SU-DHL-6 (cell line): ENCODE measurements around the gene NUP98.
"Not testable (repeated sequence)": the region's sequence is repeated elsewhere in the genome, so short reads cannot be mapped to it uniquely, and the experiment has no call there.

Source experiments
- H2AFZ ChIP-seq: fragments of 200-600 bp; sonication (generic); 2 replicates; pipeline ENCODE4 v1.6.1; 2014; ENCODE audit warnings: low read depth, mild to moderate bottlenecking, moderate library complexity, mixed read lengths, antibody characterized with exemption, low read length; ENCODE audit not compliant: severe bottlenecking
- H3F3A ChIP-seq: fragments of 200-600 bp; shearing (Covaris generic); 2 replicates; pipeline ENCODE4 v1.6.0; 2016; ENCODE audit warnings: antibody characterized with exemption, mild to moderate bottlenecking; ENCODE audit not compliant: insufficient read depth
- H3K27ac ChIP-seq: fragments of 200-600 bp; sonication (generic); 2 replicates; pipeline ENCODE4 v1.5.1; 2016; ENCODE audit warnings: low read depth, mild to moderate bottlenecking, low read length, moderate library complexity, mixed read lengths
- H3K27me3 ChIP-seq: fragments of 200-600 bp; sonication (generic), shearing (Covaris generic); 2 replicates; pipeline ENCODE4 v1.6.0; 2014; ENCODE audit warnings: mild to moderate bottlenecking, low read length
- H3K36me3 ChIP-seq: fragments of 200-600 bp; sonication (generic); 2 replicates; pipeline ENCODE4 v1.6.1; 2014; ENCODE audit warnings: mild to moderate bottlenecking, low read length, mixed read lengths
- H3K4me2 ChIP-seq: fragments of 300-600, 200-600 bp; shearing (Covaris generic), sonication (generic); 2 replicates; pipeline ENCODE4 v1.6.0; 2014; ENCODE audit warnings: low read length, low read depth, mild to moderate bottlenecking; ENCODE audit not compliant: poor library complexity, severe bottlenecking
- H3K4me3 ChIP-seq: fragments of 200-600 bp; sonication (generic); 2 replicates; pipeline ENCODE4 v1.5.1; 2014; ENCODE audit warnings: antibody characterized with exemption, low read length, mild to moderate bottlenecking, mixed read lengths; ENCODE audit not compliant: insufficient read depth, poor library complexity, severe bottlenecking
- H3K79me2 ChIP-seq: fragments of 200-600 bp; sonication (generic); 2 replicates; pipeline ENCODE4 v1.6.1; 2014; ENCODE audit warnings: mild to moderate bottlenecking, low read length, moderate library complexity; ENCODE audit not compliant: insufficient read depth
- H3K9ac ChIP-seq: fragments of 200-600 bp; sonication (generic); 2 replicates; pipeline ENCODE4 v1.7.0; 2014; ENCODE audit warnings: mild to moderate bottlenecking, low read length
- H3K9me2 ChIP-seq: fragments of 200-600 bp; sonication (generic); replicated peaks from 2 replicates; pipeline ENCODE4 v1.6.1; 2014; ENCODE audit warnings: low read length; ENCODE audit not compliant: insufficient read depth
- H3K9me3 ChIP-seq: fragments of 200-600 bp; sonication (generic); 2 replicates; pipeline ENCODE4 v1.6.1; 2014; ENCODE audit warnings: low read length, mixed read lengths; ENCODE audit not compliant: insufficient read depth
- H4K20me1 ChIP-seq: fragments of 200-600 bp; sonication (generic); 2 replicates; pipeline ENCODE4 v1.6.1; 2014; ENCODE audit warnings: low read depth, mild to moderate bottlenecking, antibody characterized with exemption, low read length, moderate library complexity, mixed read lengths
- EZH2phosphoT487 ChIP-seq: fragments of 200-600 bp; sonication (generic), shearing (Covaris generic); conservative IDR thresholded peaks from 2 replicates; pipeline ENCODE4 v1.6.1; 2018; ENCODE audit warnings: mild to moderate bottlenecking, antibody characterized with exemption, low read length, moderate library complexity, mixed read lengths
- TF ChIP-seq, protein P1 (sequence below): fragments of 200-600 bp; sonication (generic); IDR thresholded peaks from one replicate; pipeline ENCODE4 v1.5.1; 2017; ENCODE audit warnings: antibody characterized with exemption, mild to moderate bottlenecking, low read length, moderate library complexity; ENCODE audit not compliant: insufficient read depth, poor library complexity, severe bottlenecking

NUP98 gene

GRCh38 chr11:3659595-3660515 lies 137.5 kb downstream of the NUP98 start:
- no peaks in the 10 kb centered on the region for H3F3A ChIP-seq
- H3K9ac ChIP-seq = no peak overlapping the region
- H4K20me1 ChIP-seq = no peaks in the 10 kb centered on the region
- H2AFZ ChIP-seq = no peak overlapping the region
- no peaks in the 10 kb centered on the region for H3K9me3 ChIP-seq
- H3K9me2 ChIP-seq = no peaks in the 10 kb centered on the region
- TF ChIP-seq, protein P1, sequence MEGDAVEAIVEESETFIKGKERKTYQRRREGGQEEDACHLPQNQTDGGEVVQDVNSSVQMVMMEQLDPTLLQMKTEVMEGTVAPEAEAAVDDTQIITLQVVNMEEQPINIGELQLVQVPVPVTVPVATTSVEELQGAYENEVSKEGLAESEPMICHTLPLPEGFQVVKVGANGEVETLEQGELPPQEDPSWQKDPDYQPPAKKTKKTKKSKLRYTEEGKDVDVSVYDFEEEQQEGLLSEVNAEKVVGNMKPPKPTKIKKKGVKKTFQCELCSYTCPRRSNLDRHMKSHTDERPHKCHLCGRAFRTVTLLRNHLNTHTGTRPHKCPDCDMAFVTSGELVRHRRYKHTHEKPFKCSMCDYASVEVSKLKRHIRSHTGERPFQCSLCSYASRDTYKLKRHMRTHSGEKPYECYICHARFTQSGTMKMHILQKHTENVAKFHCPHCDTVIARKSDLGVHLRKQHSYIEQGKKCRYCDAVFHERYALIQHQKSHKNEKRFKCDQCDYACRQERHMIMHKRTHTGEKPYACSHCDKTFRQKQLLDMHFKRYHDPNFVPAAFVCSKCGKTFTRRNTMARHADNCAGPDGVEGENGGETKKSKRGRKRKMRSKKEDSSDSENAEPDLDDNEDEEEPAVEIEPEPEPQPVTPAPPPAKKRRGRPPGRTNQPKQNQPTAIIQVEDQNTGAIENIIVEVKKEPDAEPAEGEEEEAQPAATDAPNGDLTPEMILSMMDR = no peak
- H3K4me3 ChIP-seq = no peak overlapping the region
- H3K4me2 ChIP-seq = no peak overlapping the region
- no peaks in the 10 kb centered on the region for H3K79me2 ChIP-seq
- H3K27ac ChIP-seq = no peak overlapping the region
- no peaks in the 10 kb centered on the region for H3K36me3 ChIP-seq
- no peaks in the 10 kb centered on the region for H3K27me3 ChIP-seq

GRCh38 chr11:3658252-3658651 lies 139.1 kb downstream of the NUP98 start:
- Histone ChIP-seq H3K4me3 (no peak overlapping the region), H4K20me1 (no peaks in the 10 kb centered on the region), H3K36me3 (no peaks in the 10 kb centered on the region), H2AFZ (no peak overlapping the region), H3K9ac (no peak overlapping the region), H3F3A (no peaks in the 10 kb centered on the region), H3K9me3 (no peaks in the 10 kb centered on the region), H3K79me2 (no peaks in the 10 kb centered on the region), H3K9me2 (no peaks in the 10 kb centered on the region), H3K27me3 (no peaks in the 10 kb centered on the region), H3K27ac (no peak overlapping the region), H3K4me2 (no peak overlapping the region)
- TF ChIP-seq, protein P1 = no peak
- TF ChIP-seq EZH2phosphoT487 = no peak

GRCh38 chr11:3657331-3657730 lies 140.0 kb downstream of the NUP98 start:
- not testable (repeated sequence) for H3F3A ChIP-seq, H3K79me2 ChIP-seq, H3K36me3 ChIP-seq, H3K9ac ChIP-seq, H2AFZ ChIP-seq, H4K20me1 ChIP-seq, H3K27me3 ChIP-seq, H3K4me2 ChIP-seq, H3K27ac ChIP-seq, H3K4me3 ChIP-seq, H3K9me3 ChIP-seq, H3K9me2 ChIP-seq

DNA sequence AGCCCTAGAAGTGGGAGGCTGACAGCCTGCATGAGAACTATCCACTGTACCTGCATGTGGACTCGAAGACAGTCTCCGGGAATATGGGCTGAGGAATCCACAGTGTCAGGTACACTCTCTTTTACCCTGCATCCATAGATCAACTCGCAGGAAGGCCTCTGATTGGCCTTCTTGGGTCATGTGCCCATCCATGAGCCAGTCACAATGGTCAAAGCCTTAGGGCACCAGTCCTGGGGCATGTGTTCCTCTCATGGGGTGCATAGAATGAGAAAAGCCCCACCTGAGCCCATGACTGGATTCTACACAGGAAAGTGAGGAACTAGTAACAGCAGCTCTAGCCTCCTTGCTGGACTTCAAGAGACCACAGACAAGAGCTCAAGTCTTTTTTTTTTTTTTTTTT lies 141.8 kb downstream of the NUP98 start:
- Histone ChIP-seq H3K27ac (no peak overlapping the region), H3K79me2 (no peaks in the 10 kb centered on the region), H3K4me3 (no peak overlapping the region), H3K4me2 (no peak overlapping the region), H3K36me3 (no peaks in the 10 kb centered on the region), H4K20me1 (no peaks in the 10 kb centered on the region), H3K9me3 (no peaks in the 10 kb centered on the region), H3K9ac (no peak overlapping the region), H3K27me3 (no peaks in the 10 kb centered on the region), H2AFZ (no peak overlapping the region), H3K9me2 (no peaks in the 10 kb centered on the region), H3F3A (no peaks in the 10 kb centered on the region)
- TF ChIP-seq EZH2phosphoT487 = no peak
- TF ChIP-seq, protein P1 = no peak

DNA sequence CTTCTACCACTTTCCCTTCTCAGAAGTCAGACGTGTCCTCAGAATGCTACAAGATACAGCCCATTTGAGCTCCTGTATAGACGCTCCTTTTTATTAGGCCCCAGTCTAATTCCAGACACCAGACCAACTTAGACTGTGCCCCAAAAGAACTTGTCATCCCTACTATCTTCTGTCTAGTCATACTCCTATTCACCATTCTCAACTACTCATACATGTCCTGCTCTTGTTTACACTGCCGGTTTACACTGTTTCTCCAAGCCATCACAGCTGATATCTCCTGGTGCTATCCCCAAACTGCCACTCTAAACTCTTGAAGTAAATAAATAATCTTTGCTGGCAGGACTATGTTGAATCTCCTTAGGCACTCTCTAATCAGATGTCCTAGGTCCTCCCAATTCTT lies 144.8 kb downstream of the NUP98 start:
- H3K79me2 ChIP-seq, H3K27ac ChIP-seq, H3K4me3 ChIP-seq, H3F3A ChIP-seq, H3K9ac ChIP-seq, H3K9me2 ChIP-seq, H4K20me1 ChIP-seq, H3K9me3 ChIP-seq, H2AFZ ChIP-seq, H3K27me3 ChIP-seq, H3K4me2 ChIP-seq, H3K36me3 ChIP-seq: not testable (repeated sequence)

GRCh38 chr11:3649374-3649773 lies 148.0 kb downstream of the NUP98 start:
- not testable (repeated sequence) for H3K4me3 ChIP-seq, H3K27ac ChIP-seq, H3K36me3 ChIP-seq, H3K9me3 ChIP-seq, H3K79me2 ChIP-seq, H4K20me1 ChIP-seq, H3K4me2 ChIP-seq, H3K9me2 ChIP-seq, H3K9ac ChIP-seq, H2AFZ ChIP-seq, H3F3A ChIP-seq, H3K27me3 ChIP-seq
